Lower leg skin (tissue), 3 donors: ENCODE data around the gene NELL1.

ENCODE experiments used
- POLR2A ChIP-seq, 2 donors: fragments of 450-650 bp; IDR thresholded peaks; one replicate each; pipeline ENCODE4 v1.6.1; 2016 to 2017; ENCODE audit warnings: antibody characterized with exemption in 2 of 2, mild to moderate bottlenecking in 1 of 2, moderate library complexity in 1 of 2
- TF ChIP-seq, protein P1 (sequence below), 3 donors: fragments of 450-650 bp; IDR thresholded peaks; one replicate each; pipeline ENCODE4 v1.5.1; 2016; ENCODE audit warnings: antibody characterized with exemption in 3 of 3, mild to moderate bottlenecking in 3 of 3, moderate library complexity in 2 of 3

DNA sequence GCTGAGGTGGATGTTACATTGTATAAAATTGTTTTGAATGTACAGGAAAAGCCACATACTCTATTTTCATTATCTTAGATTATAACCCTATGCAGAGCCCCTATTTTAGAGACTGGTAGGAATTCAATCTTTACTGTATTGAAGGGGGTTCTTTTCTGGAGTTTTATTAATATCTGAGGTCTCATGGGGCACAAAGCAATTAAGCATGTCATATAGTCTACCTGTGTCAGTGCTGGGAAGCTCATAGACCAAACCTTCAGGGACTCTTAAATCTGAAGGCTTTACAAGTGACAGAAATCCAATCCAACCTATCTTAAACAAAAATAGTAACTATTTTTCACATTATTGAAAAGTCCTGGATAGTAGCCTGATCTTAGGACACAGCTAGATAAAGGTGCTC lies 733.7 kb downstream of the NELL1 start:
- TF ChIP-seq, protein P1, sequence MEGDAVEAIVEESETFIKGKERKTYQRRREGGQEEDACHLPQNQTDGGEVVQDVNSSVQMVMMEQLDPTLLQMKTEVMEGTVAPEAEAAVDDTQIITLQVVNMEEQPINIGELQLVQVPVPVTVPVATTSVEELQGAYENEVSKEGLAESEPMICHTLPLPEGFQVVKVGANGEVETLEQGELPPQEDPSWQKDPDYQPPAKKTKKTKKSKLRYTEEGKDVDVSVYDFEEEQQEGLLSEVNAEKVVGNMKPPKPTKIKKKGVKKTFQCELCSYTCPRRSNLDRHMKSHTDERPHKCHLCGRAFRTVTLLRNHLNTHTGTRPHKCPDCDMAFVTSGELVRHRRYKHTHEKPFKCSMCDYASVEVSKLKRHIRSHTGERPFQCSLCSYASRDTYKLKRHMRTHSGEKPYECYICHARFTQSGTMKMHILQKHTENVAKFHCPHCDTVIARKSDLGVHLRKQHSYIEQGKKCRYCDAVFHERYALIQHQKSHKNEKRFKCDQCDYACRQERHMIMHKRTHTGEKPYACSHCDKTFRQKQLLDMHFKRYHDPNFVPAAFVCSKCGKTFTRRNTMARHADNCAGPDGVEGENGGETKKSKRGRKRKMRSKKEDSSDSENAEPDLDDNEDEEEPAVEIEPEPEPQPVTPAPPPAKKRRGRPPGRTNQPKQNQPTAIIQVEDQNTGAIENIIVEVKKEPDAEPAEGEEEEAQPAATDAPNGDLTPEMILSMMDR (IDR thresholded peaks at IDR 0.05), result no peak
- no peak for TF ChIP-seq POLR2A (IDR thresholded peaks at IDR 0.05)
